ENCODE results near the gene KCNIP4. TPM values are rescaled to one million over a fixed set of nuclear protein-coding genes. Genes with fewer than 3 reads are reported as not detected.

KCNIP4 gene
- total RNA-seq, 1 donor from 2014 or later = 0.59 TPM

GRCh38 chr4:21845663-21846062, 102.9 kb downstream of the KCNIP4 start:
- Mint-ChIP-seq H3K36me3 (ENCODE audit: low read depth, unreplicated experiment) (no peaks in the 10 kb centered on the region), H3K27ac (ENCODE audit: unreplicated experiment) (no peak overlapping the region), H3K4me3 (ENCODE audit: unreplicated experiment) (no peak overlapping the region), H3K9me3 (ENCODE audit: unreplicated experiment) (no peaks in the 10 kb centered on the region), H3K27me3 (ENCODE audit: low read depth, unreplicated experiment) (no peaks in the 10 kb centered on the region), H3K4me1 (ENCODE audit: low read depth, unreplicated experiment) (no peaks in the 10 kb centered on the region)
- H3K36me3 ChIP-seq (ENCODE audit: insufficient read depth, low read length) = no peaks in the 10 kb centered on the region
- H3K27ac ChIP-seq (ENCODE audit: low read depth, low read length) = no peak overlapping the region
- no peaks in the 10 kb centered on the region for H3K27me3 ChIP-seq (ENCODE audit: insufficient read depth, low read length)
- FAIRE-seq (no peak), DNase-seq (ENCODE audit: low read depth) (peak; percentile 25)
- no peak overlapping the region for H2AFZ ChIP-seq (ENCODE audit: low read depth, low read length)
- H3K9me3 ChIP-seq (ENCODE audit: insufficient read depth, low read depth, low read length) = no peaks in the 10 kb centered on the region
- H3K4me3 ChIP-seq (ENCODE audit: insufficient read depth, low read depth, low read length) = no peak overlapping the region
- H3K4me2 ChIP-seq (ENCODE audit: low read length) = no peak overlapping the region
- H3K4me1 ChIP-seq (ENCODE audit: insufficient read depth, low read length) = no peaks in the 10 kb centered on the region
- TF ChIP-seq EZH2 (IDR thresholded peaks at IDR 0.05; ENCODE audit: insufficient read depth, low read length) (no peak), CTCF (IDR thresholded peaks at IDR 0.05; ENCODE audit: insufficient read depth, low read depth, low read length) (no peak)
- no peaks in the 10 kb centered on the region for H4K20me1 ChIP-seq (ENCODE audit: insufficient read depth, low read length)
- H3K9ac ChIP-seq (ENCODE audit: low read length) = no peak overlapping the region
- no peaks in the 10 kb centered on the region for H3K79me2 ChIP-seq (ENCODE audit: insufficient read depth, low read length)

GRCh38 chr4:21835712-21836111, 112.9 kb downstream of the KCNIP4 start:
- H3K27me3 ChIP-seq (ENCODE audit: insufficient read depth, low read length) = no peaks in the 10 kb centered on the region
- Mint-ChIP-seq H3K9me3 (ENCODE audit: unreplicated experiment) (no peaks in the 10 kb centered on the region), H3K4me1 (ENCODE audit: low read depth, unreplicated experiment) (no peaks in the 10 kb centered on the region), H3K4me3 (ENCODE audit: unreplicated experiment) (no peak overlapping the region), H3K27ac (ENCODE audit: unreplicated experiment) (no peak overlapping the region), H3K27me3 (ENCODE audit: low read depth, unreplicated experiment) (no peaks in the 10 kb centered on the region), H3K36me3 (ENCODE audit: low read depth, unreplicated experiment) (no peaks in the 10 kb centered on the region)
- FAIRE-seq (no peak), DNase-seq (ENCODE audit: low read depth) (no peak)
- no peak overlapping the region for H3K4me2 ChIP-seq (ENCODE audit: low read length)
- no peaks in the 10 kb centered on the region for H3K4me1 ChIP-seq (ENCODE audit: insufficient read depth, low read length)
- TF ChIP-seq CTCF (IDR thresholded peaks at IDR 0.05; ENCODE audit: insufficient read depth, low read depth, low read length) (no peak), EZH2 (IDR thresholded peaks at IDR 0.05; ENCODE audit: insufficient read depth, low read length) (no peak)
- no peaks in the 10 kb centered on the region for H4K20me1 ChIP-seq (ENCODE audit: insufficient read depth, low read length)
- H3K9ac ChIP-seq (ENCODE audit: low read length) = no peak overlapping the region
- H3K79me2 ChIP-seq (ENCODE audit: insufficient read depth, low read length) = no peaks in the 10 kb centered on the region
- H3K36me3 ChIP-seq (ENCODE audit: insufficient read depth, low read length) = no peaks in the 10 kb centered on the region
- no peak overlapping the region for H3K27ac ChIP-seq (ENCODE audit: low read depth, low read length)
- no peak overlapping the region for H3K4me3 ChIP-seq (ENCODE audit: insufficient read depth, low read depth, low read length)
- no peaks in the 10 kb centered on the region for H3K9me3 ChIP-seq (ENCODE audit: insufficient read depth, low read depth, low read length)
- no peak overlapping the region for H2AFZ ChIP-seq (ENCODE audit: low read depth, low read length)

- Histone ChIP-seq H3K9ac (ENCODE audit: low read length) (no peak overlapping the region), H3K4me2 (ENCODE audit: low read length) (no peak overlapping the region), H3K4me3 (ENCODE audit: insufficient read depth, low read depth, low read length) (no peak overlapping the region), H3K4me1 (ENCODE audit: insufficient read depth, low read length) (no peaks in the 10 kb centered on the region), H3K9me3 (ENCODE audit: insufficient read depth, low read depth, low read length) (no peaks in the 10 kb centered on the region), H3K36me3 (ENCODE audit: insufficient read depth, low read length) (no peaks in the 10 kb centered on the region), H3K27ac (ENCODE audit: low read depth, low read length) (no peak overlapping the region), H2AFZ (ENCODE audit: low read depth, low read length) (no peak overlapping the region), H3K79me2 (ENCODE audit: insufficient read depth, low read length) (no peaks in the 10 kb centered on the region), H3K27me3 (ENCODE audit: insufficient read depth, low read length) (no peaks in the 10 kb centered on the region), H4K20me1 (ENCODE audit: insufficient read depth, low read length) (no peaks in the 10 kb centered on the region)
- Mint-ChIP-seq H3K4me3 (ENCODE audit: unreplicated experiment) (no peak overlapping the region), H3K27ac (ENCODE audit: unreplicated experiment) (no peak overlapping the region), H3K4me1 (ENCODE audit: low read depth, unreplicated experiment) (no peaks in the 10 kb centered on the region), H3K9me3 (ENCODE audit: unreplicated experiment) (no peaks in the 10 kb centered on the region), H3K36me3 (ENCODE audit: low read depth, unreplicated experiment) (no peaks in the 10 kb centered on the region), H3K27me3 (ENCODE audit: low read depth, unreplicated experiment) (no peaks in the 10 kb centered on the region)
- FAIRE-seq = no peak
- TF ChIP-seq EZH2 (IDR thresholded peaks at IDR 0.05; ENCODE audit: insufficient read depth, low read length) (no peak), CTCF (IDR thresholded peaks at IDR 0.05; ENCODE audit: insufficient read depth, low read depth, low read length) (no peak)
- no peak for DNase-seq (ENCODE audit: low read depth)
Observed at GRCh38 chr4:21830272-21830671, 118.3 kb downstream of the KCNIP4 start.
